PC-3 (cell line): ENCODE results near the gene LY6G5C. TPM values are rescaled to one million over a fixed set of nuclear protein-coding genes. Genes with fewer than 3 reads are reported as not detected.

Experiments
- ATAC-seq: fragments of 200-7000 bp; cut with Tn5 transposase; 2 replicates; pipeline ENCODE4 v1.9.1; 2020; ENCODE audit warnings: mild to moderate bottlenecking, moderate library complexity
- BruUV-seq: library from RNA; stranded (reverse); fragments of 400-500 nt; replicated peaks from 2 replicates; lab custom pipeline; 2021; lab: Mats Ljungman, UMichigan
- CTCF ChIA-PET: fragments of 300-600 bp; sonication (Branson Sonifier 250); formaldehyde crosslinking; loops from one replicate; lab custom pipeline; 2022; ENCODE audit warnings: antibody characterized with exemption; lab: Charles Lee
- POLR2A ChIA-PET: fragments of 300-600 bp; sonication (Branson Sonifier 250); formaldehyde crosslinking; loops from one replicate; lab custom pipeline; 2022; ENCODE audit warnings: antibody characterized with exemption; ENCODE audit not compliant: unreplicated experiment; lab: Charles Lee
- DNase-seq: peaks from one replicate; pipeline ENCODE4 v3.0.0-alpha.2; 2015
- H2AFZ ChIP-seq: fragments of 300-600 bp; sonication (generic); 2 replicates; pipeline ENCODE4 v1.6.0; 2016; ENCODE audit warnings: antibody characterized with exemption, low read length
- H3F3A ChIP-seq: fragments of 300-600 bp; sonication (generic); one replicate; pipeline ENCODE4 v1.6.0; 2017; ENCODE audit warnings: antibody characterized with exemption, low read length, control low read depth, mild to moderate bottlenecking; ENCODE audit not compliant: unreplicated experiment
- H3K27ac ChIP-seq: fragments of 300-600 bp; sonication (generic); 2 replicates; pipeline ENCODE4 v1.5.1; 2016; ENCODE audit warnings: mild to moderate bottlenecking, low read length
- H3K27me3 ChIP-seq: fragments of 300-600 bp; sonication (generic); 2 replicates; pipeline ENCODE4 v1.6.1; 2016; ENCODE audit warnings: low read length, mixed read lengths
- H3K36me3 ChIP-seq: fragments of 300-600 bp; sonication (generic); 2 replicates; pipeline ENCODE4 v1.6.1; 2016; ENCODE audit warnings: low read depth, mixed run types, low read length, mixed read lengths
- H3K4me1 ChIP-seq: fragments of 300-600 bp; sonication (generic); 2 replicates; pipeline ENCODE4 v1.5.1; 2016; ENCODE audit warnings: low read length; ENCODE audit not compliant: insufficient read depth
- H3K4me2 ChIP-seq: fragments of 300-600 bp; sonication (generic); 2 replicates; pipeline ENCODE4 v1.6.0; 2016; ENCODE audit warnings: low read length
- H3K4me3 ChIP-seq: fragments of 300-600 bp; sonication (generic); 2 replicates; pipeline ENCODE4 v1.5.1; 2016; ENCODE audit warnings: mild to moderate bottlenecking, low read length, mixed read lengths
- H3K79me2 ChIP-seq: fragments of 300-600 bp; sonication (generic); 2 replicates; pipeline ENCODE4 v1.6.1; 2017; ENCODE audit warnings: low read length, mixed read lengths
- H3K9ac ChIP-seq: fragments of 300-600 bp; sonication (generic); 2 replicates; pipeline ENCODE4 v1.6.0; 2016; ENCODE audit warnings: mild to moderate bottlenecking, low read length
- H3K9me2 ChIP-seq: fragments of 300-600 bp; sonication (generic); replicated peaks from 2 replicates; pipeline ENCODE4 v1.6.1; 2016; ENCODE audit warnings: mixed run types, low read length, mixed read lengths
- H3K9me3 ChIP-seq: fragments of 300-600 bp; sonication (generic); 2 replicates; pipeline ENCODE4 v1.6.1; 2016; ENCODE audit warnings: low read length, mixed read lengths
- H4K20me1 ChIP-seq: fragments of 300-600 bp; sonication (generic); 2 replicates; pipeline ENCODE4 v1.6.1; 2016; ENCODE audit warnings: low read length, mixed read lengths
- EZH2 ChIP-seq: fragments of 300-600 bp; sonication (generic); IDR thresholded peaks from one replicate; pipeline ENCODE4 v1.6.1; 2017; ENCODE audit warnings: antibody characterized with exemption, mild to moderate bottlenecking, low read length; ENCODE audit not compliant: unreplicated experiment
- EZH2phosphoT487 ChIP-seq: fragments of 300-600 bp; sonication (generic); IDR thresholded peaks from 2 replicates; pipeline ENCODE4 v1.6.1; 2018; ENCODE audit warnings: mild to moderate bottlenecking, antibody characterized with exemption, low read length, borderline replicate concordance
- intact Hi-C: fragments of 100-400 bp; cut with micrococcal nuclease; formaldehyde crosslinking; loops from 2 replicates; pipeline ENCODE4 v1.9.0; 2023
- total RNA-seq: library from RNA; depleted of rRNA; stranded (reverse); fragments of >200 nt; gene quantifications from 2 replicates; pipeline ENCODE4 v1.2.3, GENCODE V29; 2014
- TF ChIP-seq, protein P1 (sequence below): fragments of 300-600 bp; sonication (generic); conservative IDR thresholded peaks from 2 replicates; pipeline ENCODE4 v1.5.1; 2017; ENCODE audit warnings: antibody characterized with exemption, low read depth, mild to moderate bottlenecking, low read length

LY6G5C gene
- total RNA-seq, 1 experiment from 2014 or later, result 1.8 TPM

DNA sequence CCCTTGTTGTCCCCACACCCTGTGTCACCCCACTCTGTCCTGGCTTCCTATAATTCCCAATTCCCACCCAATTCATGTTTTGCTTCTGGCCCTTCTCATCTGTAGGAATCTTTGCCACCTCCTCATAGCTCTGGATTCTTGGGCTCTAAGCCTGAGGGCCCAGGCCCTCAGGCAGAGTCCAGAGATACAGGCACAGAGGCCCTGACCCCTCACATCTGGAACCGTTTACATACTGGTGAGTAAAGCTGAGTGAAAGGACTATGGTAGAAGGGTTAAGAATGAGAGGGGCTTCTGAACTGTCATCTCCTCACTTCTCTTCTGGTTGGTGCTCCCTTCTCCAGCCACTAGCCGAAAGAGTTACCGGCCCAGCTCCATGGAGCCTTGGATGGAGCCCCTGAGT is 46.7 kb downstream of the LY6G5C start:
- Histone ChIP-seq H3K27ac (no peak overlapping the region), H4K20me1 (peaks cover 3% of the 10 kb centered on the region; the same call in 1 of the 2 replicates)

DNA sequence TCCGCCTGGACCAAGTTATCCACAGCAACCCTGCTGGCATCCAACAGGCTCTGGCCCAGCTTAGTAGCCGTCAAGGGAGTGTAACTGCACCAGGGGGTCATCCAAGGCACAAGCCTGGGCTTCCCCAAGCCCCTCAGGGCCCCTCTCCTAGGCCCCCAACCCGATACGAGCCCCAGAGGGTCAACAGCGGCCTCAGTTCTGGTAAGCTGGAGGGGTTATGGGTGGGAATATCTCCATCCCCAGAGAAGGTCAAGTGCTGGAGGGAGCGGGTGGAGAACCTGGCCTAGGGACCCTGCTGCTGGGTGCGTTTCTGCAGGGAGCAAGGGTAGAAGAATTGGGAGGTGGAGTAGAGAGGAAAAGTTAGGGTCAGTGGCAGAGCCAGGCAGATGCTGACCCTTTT is 47.4 kb downstream of the LY6G5C start:
- intact Hi-C loops, result no loop called here
- Histone ChIP-seq H3K4me3 (no peak overlapping the region), H4K20me1 (peaks cover 3% of the 10 kb centered on the region; the same call in 1 of the 2 replicates), H3K9me2 (no peaks in the 10 kb centered on the region), H3K36me3 (peaks cover 90% of the 10 kb centered on the region), H3F3A (peaks cover 6% of the 10 kb centered on the region), H3K9ac (no peak overlapping the region), H3K27ac (no peak overlapping the region), H2AFZ (no peak overlapping the region), H3K4me1 (no peaks in the 10 kb centered on the region), H3K27me3 (no peaks in the 10 kb centered on the region), H3K79me2 (no peaks in the 10 kb centered on the region), H3K4me2 (no peak overlapping the region), H3K9me3 (no peaks in the 10 kb centered on the region)
- ATAC-seq (no peak), DNase-seq (no peak)
- no TSS peak for BruUV-seq
- CTCF ChIA-PET, result no interaction called here
- no peak for TF ChIP-seq EZH2phosphoT487
- no peak for TF ChIP-seq EZH2
- TF ChIP-seq, protein P1, sequence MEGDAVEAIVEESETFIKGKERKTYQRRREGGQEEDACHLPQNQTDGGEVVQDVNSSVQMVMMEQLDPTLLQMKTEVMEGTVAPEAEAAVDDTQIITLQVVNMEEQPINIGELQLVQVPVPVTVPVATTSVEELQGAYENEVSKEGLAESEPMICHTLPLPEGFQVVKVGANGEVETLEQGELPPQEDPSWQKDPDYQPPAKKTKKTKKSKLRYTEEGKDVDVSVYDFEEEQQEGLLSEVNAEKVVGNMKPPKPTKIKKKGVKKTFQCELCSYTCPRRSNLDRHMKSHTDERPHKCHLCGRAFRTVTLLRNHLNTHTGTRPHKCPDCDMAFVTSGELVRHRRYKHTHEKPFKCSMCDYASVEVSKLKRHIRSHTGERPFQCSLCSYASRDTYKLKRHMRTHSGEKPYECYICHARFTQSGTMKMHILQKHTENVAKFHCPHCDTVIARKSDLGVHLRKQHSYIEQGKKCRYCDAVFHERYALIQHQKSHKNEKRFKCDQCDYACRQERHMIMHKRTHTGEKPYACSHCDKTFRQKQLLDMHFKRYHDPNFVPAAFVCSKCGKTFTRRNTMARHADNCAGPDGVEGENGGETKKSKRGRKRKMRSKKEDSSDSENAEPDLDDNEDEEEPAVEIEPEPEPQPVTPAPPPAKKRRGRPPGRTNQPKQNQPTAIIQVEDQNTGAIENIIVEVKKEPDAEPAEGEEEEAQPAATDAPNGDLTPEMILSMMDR, result no peak
- POLR2A ChIA-PET, result no interaction called here

More for the DNA sequence above, 46.7 kb downstream of the LY6G5C start:
- no peaks in the 10 kb centered on the region for H3K27me3 ChIP-seq
- ATAC-seq, result no peak
- ChIA-PET POLR2A (no interaction called here), CTCF (no interaction called here)
- H3F3A ChIP-seq, result peaks cover 6% of the 10 kb centered on the region
- TF ChIP-seq, protein P1, result no peak
- TF ChIP-seq EZH2 (no peak), EZH2phosphoT487 (no peak)
- peaks cover 84% of the 10 kb centered on the region for H3K36me3 ChIP-seq
- no peak for DNase-seq
- no peak overlapping the region for H3K4me3 ChIP-seq
- no peaks in the 10 kb centered on the region for H3K9me2 ChIP-seq
- H3K9ac ChIP-seq, result no peak overlapping the region
- no peak overlapping the region for H3K4me2 ChIP-seq
- intact Hi-C loops, result no loop called here
- H3K9me3 ChIP-seq, result no peaks in the 10 kb centered on the region
- BruUV-seq, result no TSS peak
- H3K79me2 ChIP-seq, result no peaks in the 10 kb centered on the region
- no peaks in the 10 kb centered on the region for H3K4me1 ChIP-seq
- no peak overlapping the region for H2AFZ ChIP-seq

DNA sequence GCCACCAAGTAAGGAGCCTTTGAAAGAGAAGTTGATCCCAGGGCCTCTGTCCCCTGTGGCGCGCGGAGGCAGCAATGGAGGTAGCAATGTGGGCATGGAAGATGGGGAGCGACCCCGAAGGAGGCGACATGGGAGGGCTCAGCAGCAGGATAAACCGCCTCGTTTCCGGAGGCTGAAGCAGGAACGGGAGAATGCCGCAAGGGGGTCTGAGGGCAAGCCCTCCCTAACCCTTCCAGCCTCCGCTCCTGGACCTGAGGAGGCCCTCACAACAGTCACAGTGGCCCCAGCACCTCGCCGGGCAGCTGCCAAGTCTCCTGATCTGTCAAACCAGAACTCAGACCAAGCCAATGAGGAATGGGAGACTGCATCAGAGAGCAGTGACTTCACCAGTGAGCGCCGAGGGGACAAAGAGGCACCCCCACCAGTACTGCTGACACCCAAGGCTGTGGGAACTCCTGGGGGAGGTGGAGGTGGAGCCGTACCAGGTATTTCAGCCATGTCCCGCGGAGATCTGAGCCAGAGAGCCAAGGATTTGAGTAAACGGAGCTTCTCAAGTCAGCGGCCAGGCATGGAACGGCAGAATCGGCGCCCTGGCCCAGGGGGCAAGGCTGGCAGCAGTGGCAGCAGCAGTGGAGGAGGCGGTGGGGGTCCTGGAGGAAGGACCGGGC is 48.5 kb downstream of the LY6G5C start:
- no peaks in the 10 kb centered on the region for H3K9me2 ChIP-seq
- ATAC-seq, result no peak
- DNase-seq, result no peak
- peaks cover 3% of the 10 kb centered on the region; the same call in 1 of the 2 replicates for H4K20me1 ChIP-seq
- intact Hi-C loops, result no loop called here
- TSS peak; percentile 6 for BruUV-seq
- ChIA-PET CTCF (no interaction called here), POLR2A (no interaction called here)
- H3K4me1 ChIP-seq, result no peaks in the 10 kb centered on the region
- H3F3A ChIP-seq, result no peaks in the 10 kb centered on the region
- no peaks in the 10 kb centered on the region; the same call in 1 of the 2 replicates for H3K79me2 ChIP-seq
- no peaks in the 10 kb centered on the region for H3K27me3 ChIP-seq
- H3K9me3 ChIP-seq, result no peaks in the 10 kb centered on the region
- H3K4me3 ChIP-seq, result no peak overlapping the region
- H2AFZ ChIP-seq, result no peak overlapping the region
- H3K36me3 ChIP-seq, result peaks cover 92% of the 10 kb centered on the region
- no peak overlapping the region for H3K4me2 ChIP-seq
- no peak overlapping the region for H3K9ac ChIP-seq
- TF ChIP-seq, protein P1, result no peak
- no peak for TF ChIP-seq EZH2phosphoT487
- TF ChIP-seq EZH2, result no peak
- H3K27ac ChIP-seq, result no peak overlapping the region
